Panc1 (cell line): ENCODE data around the gene TFDP1.

Source experiments
- POLR2AphosphoS5 ChIP-seq: IDR thresholded peaks from 2 replicates; pipeline ENCODE4 v1.6.1; 2012; ENCODE audit warnings: mild to moderate bottlenecking, low read depth, low read length, moderate library complexity
- SIN3A ChIP-seq: IDR thresholded peaks from 2 replicates; pipeline ENCODE4 v1.6.1; 2012; ENCODE audit warnings: low read depth, mild to moderate bottlenecking, low read length, moderate library complexity, borderline replicate concordance; ENCODE audit not compliant: insufficient read depth
- TF ChIP-seq, protein P1 (sequence below): fragments of 450-650 bp; IDR thresholded peaks from 2 replicates; pipeline ENCODE4 v1.5.1; 2017; ENCODE audit warnings: mild to moderate bottlenecking
- TF ChIP-seq, protein P2 (sequence below), 2 experiments: IDR thresholded peaks; 2 replicates each; pipeline ENCODE4 v1.6.1; 2011 to 2012; ENCODE audit warnings: low read depth in 2 of 2, control low read depth in 1 of 2, low read length in 1 of 2, mild to moderate bottlenecking in 1 of 2, moderate library complexity in 1 of 2; ENCODE audit not compliant: insufficient read depth in 1 of 2

DNA sequence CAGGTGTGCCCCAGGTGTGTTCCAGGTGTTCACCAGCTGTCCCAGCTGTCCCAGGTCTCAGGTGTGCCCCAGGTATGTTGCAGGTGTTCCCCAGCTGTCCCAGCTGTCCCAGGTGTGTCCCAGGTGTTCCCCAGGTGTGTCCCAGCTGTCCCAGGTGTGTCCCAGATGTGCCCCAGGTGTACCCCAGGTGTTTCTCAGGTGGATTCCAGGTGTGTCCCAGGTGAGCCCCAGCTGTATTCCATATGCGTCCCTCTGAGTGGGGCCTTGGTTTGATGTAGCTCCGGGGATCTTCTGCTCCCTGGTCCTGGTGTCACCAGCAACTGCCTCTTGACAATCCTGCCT is 81.7 kb downstream of the TFDP1 start:
- TF ChIP-seq, protein P1, sequence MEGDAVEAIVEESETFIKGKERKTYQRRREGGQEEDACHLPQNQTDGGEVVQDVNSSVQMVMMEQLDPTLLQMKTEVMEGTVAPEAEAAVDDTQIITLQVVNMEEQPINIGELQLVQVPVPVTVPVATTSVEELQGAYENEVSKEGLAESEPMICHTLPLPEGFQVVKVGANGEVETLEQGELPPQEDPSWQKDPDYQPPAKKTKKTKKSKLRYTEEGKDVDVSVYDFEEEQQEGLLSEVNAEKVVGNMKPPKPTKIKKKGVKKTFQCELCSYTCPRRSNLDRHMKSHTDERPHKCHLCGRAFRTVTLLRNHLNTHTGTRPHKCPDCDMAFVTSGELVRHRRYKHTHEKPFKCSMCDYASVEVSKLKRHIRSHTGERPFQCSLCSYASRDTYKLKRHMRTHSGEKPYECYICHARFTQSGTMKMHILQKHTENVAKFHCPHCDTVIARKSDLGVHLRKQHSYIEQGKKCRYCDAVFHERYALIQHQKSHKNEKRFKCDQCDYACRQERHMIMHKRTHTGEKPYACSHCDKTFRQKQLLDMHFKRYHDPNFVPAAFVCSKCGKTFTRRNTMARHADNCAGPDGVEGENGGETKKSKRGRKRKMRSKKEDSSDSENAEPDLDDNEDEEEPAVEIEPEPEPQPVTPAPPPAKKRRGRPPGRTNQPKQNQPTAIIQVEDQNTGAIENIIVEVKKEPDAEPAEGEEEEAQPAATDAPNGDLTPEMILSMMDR, result no peak
- no peak for TF ChIP-seq POLR2AphosphoS5
- TF ChIP-seq, protein P2, sequence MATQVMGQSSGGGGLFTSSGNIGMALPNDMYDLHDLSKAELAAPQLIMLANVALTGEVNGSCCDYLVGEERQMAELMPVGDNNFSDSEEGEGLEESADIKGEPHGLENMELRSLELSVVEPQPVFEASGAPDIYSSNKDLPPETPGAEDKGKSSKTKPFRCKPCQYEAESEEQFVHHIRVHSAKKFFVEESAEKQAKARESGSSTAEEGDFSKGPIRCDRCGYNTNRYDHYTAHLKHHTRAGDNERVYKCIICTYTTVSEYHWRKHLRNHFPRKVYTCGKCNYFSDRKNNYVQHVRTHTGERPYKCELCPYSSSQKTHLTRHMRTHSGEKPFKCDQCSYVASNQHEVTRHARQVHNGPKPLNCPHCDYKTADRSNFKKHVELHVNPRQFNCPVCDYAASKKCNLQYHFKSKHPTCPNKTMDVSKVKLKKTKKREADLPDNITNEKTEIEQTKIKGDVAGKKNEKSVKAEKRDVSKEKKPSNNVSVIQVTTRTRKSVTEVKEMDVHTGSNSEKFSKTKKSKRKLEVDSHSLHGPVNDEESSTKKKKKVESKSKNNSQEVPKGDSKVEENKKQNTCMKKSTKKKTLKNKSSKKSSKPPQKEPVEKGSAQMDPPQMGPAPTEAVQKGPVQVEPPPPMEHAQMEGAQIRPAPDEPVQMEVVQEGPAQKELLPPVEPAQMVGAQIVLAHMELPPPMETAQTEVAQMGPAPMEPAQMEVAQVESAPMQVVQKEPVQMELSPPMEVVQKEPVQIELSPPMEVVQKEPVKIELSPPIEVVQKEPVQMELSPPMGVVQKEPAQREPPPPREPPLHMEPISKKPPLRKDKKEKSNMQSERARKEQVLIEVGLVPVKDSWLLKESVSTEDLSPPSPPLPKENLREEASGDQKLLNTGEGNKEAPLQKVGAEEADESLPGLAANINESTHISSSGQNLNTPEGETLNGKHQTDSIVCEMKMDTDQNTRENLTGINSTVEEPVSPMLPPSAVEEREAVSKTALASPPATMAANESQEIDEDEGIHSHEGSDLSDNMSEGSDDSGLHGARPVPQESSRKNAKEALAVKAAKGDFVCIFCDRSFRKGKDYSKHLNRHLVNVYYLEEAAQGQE (IDR thresholded peaks at IDR 0.05; ENCODE audit: insufficient read depth in 1 of 2, low read depth in 2 of 2, low read length in 1 of 2), result no peak
- TF ChIP-seq SIN3A, result no peak
